Neural progenitor cell (in vitro differentiated cells): Measurements from ENCODE around the gene CCDC91. TPM values are rescaled to one million over a fixed set of nuclear protein-coding genes. Genes with fewer than 3 reads are reported as not detected.

Experiments
- DNase-seq: peaks from one replicate; pipeline ENCODE4 v3.0.0-alpha.2; 2016; ENCODE audit warnings: low spot score
- H2AFZ ChIP-seq: fragments of 200-600 bp; sonication (generic); replicated peaks from 2 replicates; pipeline ENCODE4 v1.6.1; 2016; ENCODE audit warnings: antibody characterized with exemption
- H3F3A ChIP-seq: fragments of 200-600 bp; sonication (generic); 2 replicates; pipeline ENCODE4 v1.6.1; 2016; ENCODE audit warnings: antibody characterized with exemption, low read depth
- H3K27ac ChIP-seq: fragments of 200-600 bp; sonication (generic); 2 replicates; pipeline ENCODE4 v1.5.1; 2016; ENCODE audit warnings: mild to moderate bottlenecking
- H3K27me3 ChIP-seq: fragments of 200-600 bp; sonication (generic); 2 replicates; pipeline ENCODE4 v1.6.1; 2016; ENCODE audit warnings: mild to moderate bottlenecking, moderate library complexity
- H3K36me3 ChIP-seq: fragments of 200-600 bp; sonication (generic); 2 replicates; pipeline ENCODE4 v1.5.1; 2016
- H3K4me1 ChIP-seq: fragments of 200-600 bp; sonication (generic); 2 replicates; pipeline ENCODE4 v1.6.1; 2016; ENCODE audit warnings: mixed run types
- H3K4me2 ChIP-seq: fragments of 200-600 bp; sonication (generic); 2 replicates; pipeline ENCODE4 v1.6.1; 2016
- H3K4me3 ChIP-seq: fragments of 200-600 bp; sonication (generic); 2 replicates; pipeline ENCODE4 v1.5.1; 2016
- H3K79me2 ChIP-seq: fragments of 200-600 bp; sonication (generic); 2 replicates; pipeline ENCODE4 v1.6.1; 2016; ENCODE audit warnings: low read depth
- H3K9ac ChIP-seq: fragments of 200-600 bp; sonication (generic); 2 replicates; pipeline ENCODE4 v1.6.1; 2016
- H3K9me3 ChIP-seq: fragments of 200-600 bp; sonication (generic); 2 replicates; pipeline ENCODE4 v1.5.1; 2016; ENCODE audit warnings: low read depth
- H4K20me1 ChIP-seq: fragments of 200-600 bp; sonication (generic); 2 replicates; pipeline ENCODE4 v1.6.1; 2016; ENCODE audit warnings: low read depth
- H3K27ac Mint-ChIP-seq: 3 replicates; pipeline ENCODE4 v1.8.0; 2021; ENCODE audit warnings: mixed read lengths
- H3K27me3 Mint-ChIP-seq: 2 replicates; pipeline ENCODE4 v1.8.0; 2022; ENCODE audit warnings: low read depth, mild to moderate bottlenecking, inconsistent platforms, moderate library complexity, mixed read lengths; ENCODE audit not compliant: insufficient read depth
- H3K36me3 Mint-ChIP-seq: 3 replicates; pipeline ENCODE4 v1.8.0; 2021; ENCODE audit warnings: mixed read lengths
- H3K4me1 Mint-ChIP-seq: 3 replicates; pipeline ENCODE4 v1.8.0; 2021; ENCODE audit warnings: mixed read lengths
- H3K4me3 Mint-ChIP-seq: 3 replicates; pipeline ENCODE4 v1.8.0; 2021; ENCODE audit warnings: mild to moderate bottlenecking, moderate library complexity, mixed read lengths
- H3K9me3 Mint-ChIP-seq: 3 replicates; pipeline ENCODE4 v1.8.0; 2020; ENCODE audit warnings: mixed read lengths
- EZH2 ChIP-seq: fragments of 200-600 bp; sonication (generic); IDR thresholded peaks from 2 replicates; pipeline ENCODE4 v1.6.1; 2017; ENCODE audit warnings: antibody characterized with exemption, mild to moderate bottlenecking, moderate library complexity
- EZH2phosphoT487 ChIP-seq: fragments of 200-600 bp; sonication (generic); IDR thresholded peaks from 2 replicates; pipeline ENCODE4 v1.6.1; 2017; ENCODE audit warnings: antibody characterized with exemption
- total RNA-seq: library from RNA; depleted of rRNA; stranded (reverse); fragments of >200 nt; gene quantifications from 2 replicates; pipeline ENCODE4 v1.2.3, GENCODE V29; 2015; ENCODE audit warnings: low replicate concordance
- TF ChIP-seq, protein P1 (sequence below): fragments of 200-600 bp; sonication (generic); IDR thresholded peaks from 2 replicates; pipeline ENCODE4 v1.5.1; 2017; ENCODE audit warnings: antibody characterized with exemption, mild to moderate bottlenecking

Gene CCDC91
- total RNA-seq, 1 donor from 2014 or later = 35.8 TPM

- Mint-ChIP-seq H3K36me3 (no peaks in the 10 kb centered on the region), H3K9me3 (no peaks in the 10 kb centered on the region), H3K27ac (no peak overlapping the region), H3K4me1 (peaks cover 3% of the 10 kb centered on the region), H3K4me3 (no peak overlapping the region), H3K27me3 (no peaks in the 10 kb centered on the region)
- no peaks in the 10 kb centered on the region for H3F3A ChIP-seq
- H3K9me3 ChIP-seq = no peaks in the 10 kb centered on the region
- TF ChIP-seq EZH2phosphoT487 (no peak), EZH2 (no peak)
- TF ChIP-seq, protein P1, sequence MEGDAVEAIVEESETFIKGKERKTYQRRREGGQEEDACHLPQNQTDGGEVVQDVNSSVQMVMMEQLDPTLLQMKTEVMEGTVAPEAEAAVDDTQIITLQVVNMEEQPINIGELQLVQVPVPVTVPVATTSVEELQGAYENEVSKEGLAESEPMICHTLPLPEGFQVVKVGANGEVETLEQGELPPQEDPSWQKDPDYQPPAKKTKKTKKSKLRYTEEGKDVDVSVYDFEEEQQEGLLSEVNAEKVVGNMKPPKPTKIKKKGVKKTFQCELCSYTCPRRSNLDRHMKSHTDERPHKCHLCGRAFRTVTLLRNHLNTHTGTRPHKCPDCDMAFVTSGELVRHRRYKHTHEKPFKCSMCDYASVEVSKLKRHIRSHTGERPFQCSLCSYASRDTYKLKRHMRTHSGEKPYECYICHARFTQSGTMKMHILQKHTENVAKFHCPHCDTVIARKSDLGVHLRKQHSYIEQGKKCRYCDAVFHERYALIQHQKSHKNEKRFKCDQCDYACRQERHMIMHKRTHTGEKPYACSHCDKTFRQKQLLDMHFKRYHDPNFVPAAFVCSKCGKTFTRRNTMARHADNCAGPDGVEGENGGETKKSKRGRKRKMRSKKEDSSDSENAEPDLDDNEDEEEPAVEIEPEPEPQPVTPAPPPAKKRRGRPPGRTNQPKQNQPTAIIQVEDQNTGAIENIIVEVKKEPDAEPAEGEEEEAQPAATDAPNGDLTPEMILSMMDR = no peak
- H3K27ac ChIP-seq = no peak overlapping the region
- H4K20me1 ChIP-seq = no peaks in the 10 kb centered on the region
- no peak overlapping the region for H3K4me2 ChIP-seq
- no peaks in the 10 kb centered on the region for H3K27me3 ChIP-seq
- no peak overlapping the region for H2AFZ ChIP-seq
- H3K4me3 ChIP-seq = no peak overlapping the region
- H3K79me2 ChIP-seq = no peaks in the 10 kb centered on the region
- H3K9ac ChIP-seq = no peak overlapping the region
- no peaks in the 10 kb centered on the region for H3K36me3 ChIP-seq
- H3K4me1 ChIP-seq = peaks cover 4% of the 10 kb centered on the region
- no peak for DNase-seq
Observed at GRCh38 chr12:28440081-28440608, 249.9 kb downstream of the CCDC91 start.

DNA sequence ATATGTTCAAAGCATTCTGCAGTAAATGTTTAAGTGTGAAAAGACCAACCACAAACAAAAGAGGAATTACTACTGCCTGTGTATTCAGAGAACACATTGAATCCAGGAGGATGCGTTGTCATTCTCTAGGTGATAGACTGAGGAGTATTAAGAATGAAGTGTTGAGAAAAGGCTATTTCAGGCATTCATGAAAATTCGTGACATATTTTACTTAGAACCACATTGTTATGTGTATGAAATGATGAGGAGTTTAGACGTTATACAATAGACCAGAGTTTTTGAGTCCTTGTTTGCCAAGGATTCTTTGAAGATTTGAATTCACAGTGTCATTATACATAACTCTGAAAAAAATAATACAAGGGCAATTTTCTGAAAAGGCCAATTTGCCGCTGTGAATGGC is 251.8 kb downstream of the CCDC91 start:
- no peaks in the 10 kb centered on the region for H3K9me3 ChIP-seq
- Mint-ChIP-seq H3K36me3 (no peaks in the 10 kb centered on the region), H3K4me1 (peaks cover 5% of the 10 kb centered on the region), H3K27me3 (no peaks in the 10 kb centered on the region), H3K27ac (no peak overlapping the region), H3K9me3 (no peaks in the 10 kb centered on the region), H3K4me3 (no peak overlapping the region)
- TF ChIP-seq EZH2 (no peak), EZH2phosphoT487 (no peak)
- TF ChIP-seq, protein P1 = no peak
- H4K20me1 ChIP-seq = no peaks in the 10 kb centered on the region
- H3K79me2 ChIP-seq = no peaks in the 10 kb centered on the region
- H3K27ac ChIP-seq = no peak overlapping the region
- peaks cover 4% of the 10 kb centered on the region for H3K4me1 ChIP-seq
- H3K4me3 ChIP-seq = no peak overlapping the region
- no peaks in the 10 kb centered on the region for H3K36me3 ChIP-seq
- H3K4me2 ChIP-seq = no peak overlapping the region
- H3F3A ChIP-seq = no peaks in the 10 kb centered on the region
- no peak for DNase-seq
- H3K9ac ChIP-seq = no peak overlapping the region
- no peak overlapping the region for H2AFZ ChIP-seq
- no peaks in the 10 kb centered on the region for H3K27me3 ChIP-seq

DNA sequence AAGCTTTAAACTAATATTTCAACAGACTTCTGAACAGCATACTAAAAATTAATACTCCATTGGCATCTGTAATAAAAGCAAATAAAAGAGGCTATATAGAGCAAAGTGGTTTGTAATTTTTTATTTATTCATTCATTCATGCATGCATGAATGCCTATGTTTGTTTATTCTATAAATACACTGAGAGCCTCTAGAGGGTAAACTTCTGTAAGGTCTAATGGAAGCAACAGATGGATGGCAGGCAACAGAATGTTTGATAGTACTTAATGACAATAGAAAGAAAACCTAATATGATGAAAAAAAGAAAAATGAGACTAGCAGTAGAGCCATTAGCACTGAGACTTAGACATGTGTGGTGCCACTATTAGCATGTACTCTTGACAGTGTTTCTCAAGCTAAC is 253.1 kb downstream of the CCDC91 start:
- H3K36me3 Mint-ChIP-seq = no peaks in the 10 kb centered on the region
- Histone ChIP-seq H4K20me1 (no peaks in the 10 kb centered on the region), H3K4me2 (no peak overlapping the region), H3K9me3 (no peaks in the 10 kb centered on the region), H3K4me3 (no peak overlapping the region), H3K79me2 (no peaks in the 10 kb centered on the region), H3K27ac (no peak overlapping the region), H3K36me3 (no peaks in the 10 kb centered on the region), H3K9ac (no peak overlapping the region), H3F3A (no peaks in the 10 kb centered on the region), H3K27me3 (no peaks in the 10 kb centered on the region), H2AFZ (no peak overlapping the region), H3K4me1 (peaks cover 4% of the 10 kb centered on the region)
- H3K4me3 Mint-ChIP-seq = no peak overlapping the region
- no peaks in the 10 kb centered on the region for H3K27me3 Mint-ChIP-seq
- no peak overlapping the region for H3K27ac Mint-ChIP-seq
- DNase-seq = no peak
- H3K9me3 Mint-ChIP-seq = no peaks in the 10 kb centered on the region
- no peak for TF ChIP-seq EZH2
- TF ChIP-seq, protein P1 = no peak
- TF ChIP-seq EZH2phosphoT487 = no peak
- peaks cover 5% of the 10 kb centered on the region for H3K4me1 Mint-ChIP-seq
